Astrocyte of the cerebellum (primary cell): Measurements from ENCODE around the gene TLX3.

ENCODE experiments used
- DNase-seq: peaks from one replicate; pipeline ENCODE4 v3.0.0-alpha.2; 2011; ENCODE audit warnings: low read depth
- H3K4me3 ChIP-seq: 2 replicates; pipeline ENCODE4 v1.5.1; 2011; ENCODE audit warnings: mild to moderate bottlenecking, low read depth, low read length, moderate library complexity
- CTCF ChIP-seq: IDR thresholded peaks from 2 replicates; pipeline ENCODE4 v1.5.1; 2012; ENCODE audit warnings: low read length, low read depth, moderate library complexity, mild to moderate bottlenecking; ENCODE audit errors: missing control alignments
- in situ Hi-C: cut with HindIII; loops from 2 replicates; pipeline ENCODE4 v1.10.0; 2017; ENCODE audit warnings: low sequenced_read_pairs

TLX3 gene

GRCh38 chr5:171269717-171270116 is 39.3 kb upstream of the TLX3 start:
- no peak overlapping the region for H3K4me3 ChIP-seq
- in situ Hi-C loops = loop anchor here (5.0 kb wide), 1 partner anchor 68 kb away; no protein-coding TSS in a partner anchor
- TF ChIP-seq CTCF = no peak
- no peak for DNase-seq

GRCh38 chr5:171270136-171270535 is 38.9 kb upstream of the TLX3 start:
- in situ Hi-C loops = loop anchor here (5.0 kb wide), 1 partner anchor 67 kb away; no protein-coding TSS in a partner anchor
- TF ChIP-seq CTCF = no peak
- H3K4me3 ChIP-seq = no peak overlapping the region
- DNase-seq = no peak

GRCh38 chr5:171271798-171272197 is 37.2 kb upstream of the TLX3 start:
- no peak overlapping the region for H3K4me3 ChIP-seq
- no peak for TF ChIP-seq CTCF
- no peak for DNase-seq
- in situ Hi-C loops = loop anchor here (5.0 kb wide), 1 partner anchor 66 kb away; no protein-coding TSS in a partner anchor

- in situ Hi-C loops = loop anchor here (5.0 kb wide), 1 partner anchor 64 kb away; no protein-coding TSS in a partner anchor
- H3K4me3 ChIP-seq = no peak overlapping the region
- no peak for DNase-seq
- peak; percentile 31 for TF ChIP-seq CTCF
Measured at GRCh38 chr5:171272996-171273970, 35.8 kb upstream of the TLX3 start.

GRCh38 chr5:171275841-171276544 is 33.1 kb upstream of the TLX3 start:
- in situ Hi-C loops = no loop called here
- no peak for TF ChIP-seq CTCF
- DNase-seq = no peak
- H3K4me3 ChIP-seq = no peak overlapping the region

- no peak overlapping the region for H3K4me3 ChIP-seq
- TF ChIP-seq CTCF = no peak
- in situ Hi-C loops = no loop called here
- DNase-seq = no peak
Measured at GRCh38 chr5:171283753-171284152, 25.3 kb upstream of the TLX3 start.
